Activated naive CD4-positive, alpha-beta T cell treated with anti-CD3 and anti-CD28 coated beads, Interleukin-2, amount 50 U/mL, for 24 hours (primary cell): Measurements from ENCODE around the gene XRN2.

Source experiments
- H3K27ac Mint-ChIP-seq: one replicate; pipeline ENCODE4 v1.8.0; 2021; ENCODE audit warnings: mild to moderate bottlenecking, mixed read lengths
- H3K27me3 Mint-ChIP-seq: one replicate; pipeline ENCODE4 v1.8.0; 2021; ENCODE audit warnings: mixed read lengths
- H3K36me3 Mint-ChIP-seq: one replicate; pipeline ENCODE4 v1.8.0; 2021; ENCODE audit warnings: mixed read lengths
- H3K4me1 Mint-ChIP-seq: one replicate; pipeline ENCODE4 v1.8.0; 2021; ENCODE audit warnings: mixed read lengths
- H3K4me3 Mint-ChIP-seq: one replicate; pipeline ENCODE4 v1.8.0; 2021; ENCODE audit warnings: mild to moderate bottlenecking, mixed read lengths
- H3K9me3 Mint-ChIP-seq: one replicate; pipeline ENCODE4 v1.8.0; 2021; ENCODE audit warnings: mixed read lengths

Gene XRN2

GRCh38 chr20:21387528-21387927 is 84.4 kb downstream of the XRN2 start:
- Mint-ChIP-seq H3K9me3 (no peaks in the 10 kb centered on the region), H3K27me3 (peaks cover 13% of the 10 kb centered on the region), H3K4me3 (no peak overlapping the region), H3K36me3 (peaks cover 25% of the 10 kb centered on the region), H3K27ac (no peak overlapping the region), H3K4me1 (peaks cover 7% of the 10 kb centered on the region)

- H3K4me3 Mint-ChIP-seq = no peak overlapping the region
- H3K27ac Mint-ChIP-seq = no peak overlapping the region
- H3K9me3 Mint-ChIP-seq = no peaks in the 10 kb centered on the region
- H3K36me3 Mint-ChIP-seq = peaks cover 22% of the 10 kb centered on the region
- peaks cover 23% of the 10 kb centered on the region for H3K27me3 Mint-ChIP-seq
- H3K4me1 Mint-ChIP-seq = peaks cover 18% of the 10 kb centered on the region
Observed at GRCh38 chr20:21388566-21388965, 85.4 kb downstream of the XRN2 start.

- H3K4me3 Mint-ChIP-seq = no peak overlapping the region
- H3K27ac Mint-ChIP-seq = no peak overlapping the region
- peaks cover 17% of the 10 kb centered on the region for H3K36me3 Mint-ChIP-seq
- H3K27me3 Mint-ChIP-seq = peaks cover 29% of the 10 kb centered on the region
- peaks cover 18% of the 10 kb centered on the region for H3K4me1 Mint-ChIP-seq
- H3K9me3 Mint-ChIP-seq = no peaks in the 10 kb centered on the region
Observed at GRCh38 chr20:21389368-21389767, 86.2 kb downstream of the XRN2 start.

- no peaks in the 10 kb centered on the region for H3K9me3 Mint-ChIP-seq
- H3K27ac Mint-ChIP-seq = no peak overlapping the region
- no peak overlapping the region for H3K4me3 Mint-ChIP-seq
- peaks cover 24% of the 10 kb centered on the region for H3K4me1 Mint-ChIP-seq
- peaks cover 19% of the 10 kb centered on the region for H3K36me3 Mint-ChIP-seq
- peaks cover 37% of the 10 kb centered on the region for H3K27me3 Mint-ChIP-seq
Observed at GRCh38 chr20:21390768-21391167, 87.6 kb downstream of the XRN2 start.

- no peaks in the 10 kb centered on the region for H3K9me3 Mint-ChIP-seq
- H3K4me3 Mint-ChIP-seq = no peak overlapping the region
- H3K27ac Mint-ChIP-seq = peak overlapping the region; percentile 17
- peaks cover 24% of the 10 kb centered on the region for H3K4me1 Mint-ChIP-seq
- H3K27me3 Mint-ChIP-seq = peaks cover 37% of the 10 kb centered on the region
- peaks cover 19% of the 10 kb centered on the region for H3K36me3 Mint-ChIP-seq
Observed at GRCh38 chr20:21391185-21391971, 88.2 kb downstream of the XRN2 start.

GRCh38 chr20:21391972-21392352 is 88.8 kb downstream of the XRN2 start:
- Mint-ChIP-seq H3K36me3 (peaks cover 19% of the 10 kb centered on the region), H3K4me3 (no peak overlapping the region), H3K27me3 (peaks cover 37% of the 10 kb centered on the region), H3K9me3 (no peaks in the 10 kb centered on the region), H3K27ac (no peak overlapping the region), H3K4me1 (peaks cover 24% of the 10 kb centered on the region)

- Mint-ChIP-seq H3K9me3 (peaks cover 1% of the 10 kb centered on the region), H3K4me3 (no peak overlapping the region), H3K36me3 (peaks cover 15% of the 10 kb centered on the region), H3K4me1 (peaks cover 29% of the 10 kb centered on the region), H3K27ac (no peak overlapping the region), H3K27me3 (peaks cover 43% of the 10 kb centered on the region)
Observed at GRCh38 chr20:21393166-21393565, 90.0 kb downstream of the XRN2 start.

GRCh38 chr20:21393816-21394519 is 90.8 kb downstream of the XRN2 start:
- H3K27me3 Mint-ChIP-seq = peaks cover 52% of the 10 kb centered on the region
- no peak overlapping the region for H3K4me3 Mint-ChIP-seq
- peaks cover 9% of the 10 kb centered on the region for H3K9me3 Mint-ChIP-seq
- H3K27ac Mint-ChIP-seq = no peak overlapping the region
- peaks cover 29% of the 10 kb centered on the region for H3K4me1 Mint-ChIP-seq
- peaks cover 17% of the 10 kb centered on the region for H3K36me3 Mint-ChIP-seq

GRCh38 chr20:21394551-21394950 is 91.4 kb downstream of the XRN2 start:
- H3K27ac Mint-ChIP-seq = no peak overlapping the region
- H3K27me3 Mint-ChIP-seq = peaks cover 57% of the 10 kb centered on the region
- H3K9me3 Mint-ChIP-seq = peaks cover 12% of the 10 kb centered on the region
- no peak overlapping the region for H3K4me3 Mint-ChIP-seq
- H3K4me1 Mint-ChIP-seq = peaks cover 29% of the 10 kb centered on the region
- peaks cover 15% of the 10 kb centered on the region for H3K36me3 Mint-ChIP-seq

- H3K9me3 Mint-ChIP-seq = peaks cover 12% of the 10 kb centered on the region
- H3K27me3 Mint-ChIP-seq = peaks cover 62% of the 10 kb centered on the region
- peaks cover 29% of the 10 kb centered on the region for H3K4me1 Mint-ChIP-seq
- peaks cover 13% of the 10 kb centered on the region for H3K36me3 Mint-ChIP-seq
- peak overlapping the region; percentile 65 for H3K27ac Mint-ChIP-seq
- H3K4me3 Mint-ChIP-seq = peak overlapping the region; percentile 70
Observed at GRCh38 chr20:21395051-21395665, 92.0 kb downstream of the XRN2 start.

GRCh38 chr20:21395666-21396598 is 92.8 kb downstream of the XRN2 start:
- peaks cover 10% of the 10 kb centered on the region for H3K36me3 Mint-ChIP-seq
- peaks cover 29% of the 10 kb centered on the region for H3K4me1 Mint-ChIP-seq
- H3K27me3 Mint-ChIP-seq = peaks cover 68% of the 10 kb centered on the region

GRCh38 chr20:21396599-21397340 is 93.6 kb downstream of the XRN2 start:
- Mint-ChIP-seq H3K27me3 (peaks cover 68% of the 10 kb centered on the region), H3K36me3 (peaks cover 5% of the 10 kb centered on the region), H3K4me1 (peaks cover 26% of the 10 kb centered on the region), H3K9me3 (peaks cover 12% of the 10 kb centered on the region), H3K27ac (no peak overlapping the region), H3K4me3 (no peak overlapping the region)

More at GRCh38 chr20:21395666-21396598, 92.8 kb downstream of the XRN2 start:
- Mint-ChIP-seq H3K9me3 (peaks cover 12% of the 10 kb centered on the region), H3K4me3 (peak overlapping the region; percentile 70), H3K27ac (peak overlapping the region; percentile 70)

- Mint-ChIP-seq H3K27ac (peak within 1 kb of the TSS; percentile 81), H3K4me1 (peaks cover 21% of the 10 kb centered on the region), H3K36me3 (peaks cover 4% of the 10 kb centered on the region), H3K4me3 (peak within 1 kb of the TSS; percentile 77), H3K9me3 (peaks cover 12% of the 10 kb centered on the region), H3K27me3 (peaks cover 65% of the 10 kb centered on the region)
Observed at GRCh38 chr20:21397341-21398108, 94.4 kb downstream of the XRN2 start, which contains the start of gene NKX2-4. Gene NKX2-4, minus strand, starts transcription at chr20:21397526. Its CDS starts 127 bp downstream, at chr20:21397399.
